Superior temporal gyrus (tissue), 1 donor: Measurements from ENCODE around the gene ANKRD39.
"Not testable (repeated sequence)": the region's sequence is repeated elsewhere in the genome, so short reads cannot be mapped to it uniquely, and the experiment has no call there.

Experiments used
- DNase-seq: peaks from one replicate; pipeline ENCODE4 v3.0.0-alpha.2; 2016; ENCODE audit errors: extremely low spot score

The ANKRD39 gene

GRCh38 chr2:96808176-96808837 lies 49.5 kb downstream of the ANKRD39 start:
- no peak for DNase-seq

- DNase-seq, result no peak
These were observed 50.7 kb downstream of the ANKRD39 start for GRCh38 chr2:96807127-96807471.

GRCh38 chr2:96806468-96807126 lies 51.2 kb downstream of the ANKRD39 start:
- no peak for DNase-seq

GRCh38 chr2:96805946-96806345 lies 51.9 kb downstream of the ANKRD39 start:
- not testable (repeated sequence) for DNase-seq

GRCh38 chr2:96804986-96805385 lies 52.8 kb downstream of the ANKRD39 start:
- no peak for DNase-seq

- DNase-seq, result no peak
These were observed 55.1 kb downstream of the ANKRD39 start for GRCh38 chr2:96802721-96803120.

- no peak for DNase-seq
These were observed 55.8 kb downstream of the ANKRD39 start for GRCh38 chr2:96801786-96802595.

- DNase-seq, result peak; percentile 67
These were observed 56.6 kb downstream of the ANKRD39 start for GRCh38 chr2:96801005-96801785.

- DNase-seq, result no peak
These were observed 57.5 kb downstream of the ANKRD39 start for GRCh38 chr2:96800061-96801004.

- DNase-seq, result no peak
These were observed 58.2 kb downstream of the ANKRD39 start for GRCh38 chr2:96799623-96799935.

GRCh38 chr2:96798733-96799622 lies 58.8 kb downstream of the ANKRD39 start:
- no peak for DNase-seq
